Inferior parietal cortex (tissue), 1 donor: ENCODE results near the gene WSCD2.

ENCODE experiments used
- DNase-seq: peaks from one replicate; pipeline ENCODE4 v3.0.0-alpha.2; 2016; ENCODE audit errors: extremely low spot score

The WSCD2 gene

GRCh38 chr12:108126990-108127501 lies 2.0 kb upstream of the WSCD2 start:
- DNase-seq: no peak

- DNase-seq: no peak
These were observed 1.4 kb upstream of the WSCD2 start for GRCh38 chr12:108127654-108128053.

- no peak for DNase-seq
These were observed 669 bp upstream of the WSCD2 start for GRCh38 chr12:108128221-108129016.

GRCh38 chr12:108131035-108131434 lies 1.9 kb downstream of the WSCD2 start:
- DNase-seq: no peak

- no peak for DNase-seq
These were observed 2.6 kb downstream of the WSCD2 start for GRCh38 chr12:108131657-108132126.

GRCh38 chr12:108133482-108133881 lies 4.4 kb downstream of the WSCD2 start:
- no peak for DNase-seq

GRCh38 chr12:108134744-108135143 lies 5.7 kb downstream of the WSCD2 start:
- DNase-seq: no peak

GRCh38 chr12:108135627-108136026 lies 6.5 kb downstream of the WSCD2 start:
- no peak for DNase-seq

- no peak for DNase-seq
These were observed 7.6 kb downstream of the WSCD2 start for GRCh38 chr12:108136697-108137096.

- no peak for DNase-seq
These were observed 10.4 kb downstream of the WSCD2 start for GRCh38 chr12:108139454-108139853.

- DNase-seq: no peak
These were observed 11.4 kb downstream of the WSCD2 start for GRCh38 chr12:108140501-108140900.

GRCh38 chr12:108141600-108142130 lies 12.6 kb downstream of the WSCD2 start:
- no peak for DNase-seq

GRCh38 chr12:108143144-108143543 lies 14.1 kb downstream of the WSCD2 start:
- DNase-seq: no peak

GRCh38 chr12:108144080-108144479 lies 15.0 kb downstream of the WSCD2 start:
- DNase-seq: no peak

- DNase-seq: no peak
These were observed 15.9 kb downstream of the WSCD2 start for GRCh38 chr12:108145011-108145410.

GRCh38 chr12:108146035-108146893 lies 17.2 kb downstream of the WSCD2 start:
- DNase-seq: no peak

- no peak for DNase-seq
These were observed 18.2 kb downstream of the WSCD2 start for GRCh38 chr12:108147279-108147678.

GRCh38 chr12:108148521-108149074 lies 19.5 kb downstream of the WSCD2 start:
- DNase-seq: no peak

- DNase-seq: no peak
These were observed 21.3 kb downstream of the WSCD2 start for GRCh38 chr12:108150436-108150835.

- DNase-seq: no peak
These were observed 22.6 kb downstream of the WSCD2 start for GRCh38 chr12:108151533-108152169.

GRCh38 chr12:108152170-108152538 lies 23.1 kb downstream of the WSCD2 start:
- DNase-seq: no peak

GRCh38 chr12:108156717-108157116 lies 27.6 kb downstream of the WSCD2 start:
- no peak for DNase-seq
